AML-193 (cell line): ENCODE results near the gene IL17REL.

Experiments used
- DNase-seq, 2 experiments: peaks; one replicate each; lab custom pipeline; 2025; lab: John Stamatoyannopoulos, UW

IL17REL gene

GRCh38 chr22:50012211-50013181 is at the start of gene IL17REL:
IL17REL (minus strand) TSS chr22:50012765; CDS start chr22:50012646, 119 bp downstream.
- DNase-seq, result no peak

GRCh38 chr22:50061824-50062355 is 49.3 kb upstream of the IL17REL start:
- no peak for DNase-seq

- no peak for DNase-seq
Measured at GRCh38 chr22:50061141-50061823, 48.7 kb upstream of the IL17REL start.

- DNase-seq, result no peak
Measured at GRCh38 chr22:50060441-50061140, 48.0 kb upstream of the IL17REL start.

GRCh38 chr22:50059881-50060262 is 47.3 kb upstream of the IL17REL start:
- no peak for DNase-seq

GRCh38 chr22:50058906-50059880 is 46.6 kb upstream of the IL17REL start:
- DNase-seq, result no peak

- no peak for DNase-seq
Measured at GRCh38 chr22:50058061-50058905, 45.7 kb upstream of the IL17REL start, which contains the start of gene TTLL8. TTLL8 (minus strand) TSS chr22:50058298.

- DNase-seq, result no peak
Measured at GRCh38 chr22:50057278-50058060, 44.9 kb upstream of the IL17REL start.

GRCh38 chr22:50056214-50056972 is 43.8 kb upstream of the IL17REL start:
- no peak for DNase-seq

- no peak for DNase-seq
Measured at GRCh38 chr22:50053861-50054260, 41.3 kb upstream of the IL17REL start.

GRCh38 chr22:50051930-50052329 is 39.4 kb upstream of the IL17REL start:
- no peak for DNase-seq

GRCh38 chr22:50049299-50050195 is 37.0 kb upstream of the IL17REL start:
- no peak for DNase-seq

- DNase-seq, result no peak
Measured at GRCh38 chr22:50048836-50049235, 36.3 kb upstream of the IL17REL start.

- DNase-seq, result no peak
Measured at GRCh38 chr22:50048061-50048765, 35.6 kb upstream of the IL17REL start.

- no peak for DNase-seq
Measured at GRCh38 chr22:50047346-50047745, 34.8 kb upstream of the IL17REL start.

GRCh38 chr22:50046481-50047245 is 34.1 kb upstream of the IL17REL start:
- DNase-seq, result no peak
